Esophagus muscularis mucosa (tissue), 4 donors: Measurements from ENCODE around the gene VGLL4.

ENCODE experiments used
- CTCF ChIP-seq, 3 experiments: fragments of 200-600 bp in 2 of 3; fragments of 450-650 bp in 1 of 3; sonication (generic) in 2 of 3; IDR thresholded peaks; one replicate each; pipeline ENCODE4 v1.5.1; 2017 to 2019; ENCODE audit warnings: antibody characterized with exemption in 3 of 3, mild to moderate bottlenecking in 2 of 3, moderate library complexity in 1 of 3
- EP300 ChIP-seq: sonication (generic); formaldehyde crosslinking; IDR thresholded peaks from one replicate; pipeline ENCODE4 v1.6.1; 2017; ENCODE audit warnings: antibody characterized with exemption
- POLR2A ChIP-seq: fragments of 450-650 bp; IDR thresholded peaks from one replicate; pipeline ENCODE4 v1.6.1; 2017; ENCODE audit warnings: antibody characterized with exemption, moderate library complexity, mild to moderate bottlenecking, low read depth
- POLR2AphosphoS5 ChIP-seq, 2 donors: sonication (generic); formaldehyde crosslinking; IDR thresholded peaks; one replicate each; pipeline ENCODE4 v1.6.1; 2017; ENCODE audit warnings: antibody characterized with exemption in 2 of 2

DNA sequence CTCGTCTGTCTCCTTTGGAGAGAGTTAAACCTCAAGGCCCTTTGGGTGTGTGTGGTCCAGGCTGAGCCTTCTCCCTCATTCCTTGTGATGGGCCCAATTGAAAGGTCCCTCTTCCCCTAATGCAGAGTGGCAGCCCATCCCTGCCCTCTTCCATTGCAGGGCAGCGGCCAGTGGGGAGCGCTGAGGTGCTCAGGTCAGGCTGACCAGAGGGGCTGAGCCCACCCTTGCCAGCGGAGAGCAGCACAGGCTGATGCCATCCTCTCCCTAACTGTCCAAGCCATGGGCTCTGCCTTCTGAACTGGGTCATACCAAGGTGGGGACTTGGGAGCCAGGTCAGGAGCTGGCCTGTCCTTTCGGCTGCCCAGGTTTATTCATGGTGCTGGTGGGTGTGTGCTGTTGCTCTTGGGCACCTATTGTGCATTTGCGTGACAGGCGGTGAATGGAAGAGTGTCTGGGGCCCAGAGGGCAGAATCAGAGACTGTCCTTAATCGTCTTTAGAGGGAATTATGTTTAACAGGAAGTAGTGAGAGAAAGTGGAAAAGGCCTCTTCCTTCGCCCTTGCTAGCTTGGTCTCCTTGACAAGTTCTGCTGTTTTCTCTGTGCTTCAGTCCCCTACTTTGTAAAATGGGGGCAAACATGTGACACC, 96.9 kb downstream of the VGLL4 start:
- TF ChIP-seq CTCF (IDR thresholded peaks at IDR 0.05): no peak
- no peak for TF ChIP-seq EP300
- no peak for TF ChIP-seq POLR2A
- TF ChIP-seq POLR2AphosphoS5 (IDR thresholded peaks at IDR 0.05): no peak
